MM.1S (cell line): Measurements from ENCODE around the gene TMEM127.

Experiments
- DNase-seq: peaks from one replicate; pipeline ENCODE4 v3.0.0-alpha.2; 2015
- H2AFZ ChIP-seq: fragments of 300-600 bp; sonication (generic); 2 replicates; pipeline ENCODE4 v1.6.0; 2016; ENCODE audit warnings: antibody characterized with exemption, low read length
- H3F3A ChIP-seq: fragments of 300-600 bp; sonication (generic); 2 replicates; pipeline ENCODE4 v1.6.1; 2016; ENCODE audit warnings: mild to moderate bottlenecking, antibody characterized with exemption, low read length, moderate library complexity, mixed read lengths; ENCODE audit not compliant: insufficient read depth
- H3K27ac ChIP-seq: fragments of 300-600 bp; sonication (generic); 2 replicates; pipeline ENCODE4 v1.5.1; 2016; ENCODE audit warnings: mild to moderate bottlenecking, low read length
- H3K27me3 ChIP-seq: fragments of 300-600 bp; sonication (generic); replicated peaks from 2 replicates; pipeline ENCODE4 v1.6.0; 2016; ENCODE audit warnings: low read length; ENCODE audit not compliant: insufficient read depth
- H3K36me3 ChIP-seq: fragments of 300-600 bp; sonication (generic); replicated peaks from 2 replicates; pipeline ENCODE4 v1.6.1; 2016; ENCODE audit warnings: mild to moderate bottlenecking, low read length, mixed read lengths; ENCODE audit not compliant: insufficient read depth
- H3K4me1 ChIP-seq: fragments of 300-600 bp; sonication (generic); 2 replicates; pipeline ENCODE4 v1.6.1; 2016; ENCODE audit warnings: low read length, mixed read lengths
- H3K4me2 ChIP-seq: fragments of 300-600 bp; sonication (generic); 2 replicates; pipeline ENCODE4 v1.6.0; 2016; ENCODE audit warnings: low read depth, low read length
- H3K4me3 ChIP-seq: fragments of 300-600 bp; sonication (generic); 2 replicates; pipeline ENCODE4 v1.5.1; 2016; ENCODE audit warnings: low read length, mixed read lengths
- H3K79me2 ChIP-seq: fragments of 300-600 bp; sonication (generic); 2 replicates; pipeline ENCODE4 v1.6.1; 2016; ENCODE audit warnings: mixed run types, low read length, mixed read lengths
- H3K9ac ChIP-seq: fragments of 300-600 bp; sonication (generic); 2 replicates; pipeline ENCODE4 v1.6.1; 2016; ENCODE audit warnings: low read length, mixed read lengths
- H3K9me2 ChIP-seq: fragments of 300-600 bp; sonication (generic); replicated peaks from 2 replicates; pipeline ENCODE4 v1.6.1; 2016; ENCODE audit warnings: mild to moderate bottlenecking, low read length, mixed read lengths; ENCODE audit not compliant: insufficient read depth
- H3K9me3 ChIP-seq: fragments of 300-600 bp; sonication (generic); replicated peaks from 2 replicates; pipeline ENCODE4 v1.6.1; 2016; ENCODE audit warnings: mild to moderate bottlenecking, low read length, mixed read lengths; ENCODE audit not compliant: insufficient read depth
- H4K20me1 ChIP-seq: fragments of 300-600 bp; sonication (generic); 2 replicates; pipeline ENCODE4 v1.6.1; 2016; ENCODE audit warnings: mild to moderate bottlenecking, low read length, moderate library complexity, mixed read lengths; ENCODE audit not compliant: insufficient read depth
- EZH2 ChIP-seq: fragments of 300-600 bp; sonication (generic); optimal IDR thresholded peaks from 2 replicates; pipeline ENCODE3; 2017; ENCODE audit warnings: low read depth, mild to moderate bottlenecking, antibody characterized with exemption, low read length, mixed read lengths
- EZH2phosphoT487 ChIP-seq: fragments of 300-600 bp; sonication (generic); IDR thresholded peaks from 2 replicates; pipeline ENCODE4 v1.6.1; 2018; ENCODE audit warnings: antibody characterized with exemption, low read length
- TF ChIP-seq, protein P1 (sequence below): fragments of 300-600 bp; sonication (generic); IDR thresholded peaks from 2 replicates; pipeline ENCODE4 v1.5.1; 2016; ENCODE audit warnings: antibody characterized with exemption, low read length, mixed read lengths

The TMEM127 gene

DNA sequence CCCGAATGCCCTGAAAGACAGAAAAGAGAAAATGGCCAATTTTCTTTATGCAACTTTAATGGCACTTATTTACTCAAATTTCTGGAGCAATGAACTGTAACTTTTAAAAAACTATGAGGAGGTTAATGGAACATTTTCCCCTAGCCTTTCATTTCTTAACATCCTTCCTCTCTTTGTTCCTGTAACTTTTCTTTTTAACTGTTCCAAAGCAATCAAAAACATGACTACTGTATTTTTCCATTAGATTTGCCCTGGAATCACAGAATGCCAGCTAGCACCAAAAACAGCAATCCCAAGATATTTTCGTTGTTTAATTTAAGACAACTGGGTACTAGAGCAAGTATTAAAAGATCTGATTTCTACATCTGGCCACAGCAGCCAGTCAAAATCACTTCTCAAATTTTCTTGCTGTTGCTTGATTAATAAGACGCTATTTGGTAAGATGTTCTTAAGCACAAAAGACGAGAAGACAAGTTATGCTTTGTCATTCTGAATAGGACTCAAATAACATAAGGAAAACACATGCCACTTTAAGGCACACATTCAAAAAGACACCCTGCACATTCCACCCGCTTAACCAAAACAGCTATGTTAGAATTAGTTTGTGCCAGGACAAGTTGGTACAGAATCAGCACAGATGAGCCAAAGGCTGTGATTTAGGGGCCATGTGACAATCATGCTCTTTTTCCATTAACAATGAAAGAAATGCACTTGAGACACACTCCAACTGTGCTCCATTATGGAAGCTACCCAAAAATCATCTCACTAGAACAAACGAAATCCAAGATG lies 60.8 kb downstream of the TMEM127 start:
- Histone ChIP-seq H3K36me3 (no peaks in the 10 kb centered on the region; the same call in 1 of the 2 replicates), H2AFZ (no peak overlapping the region), H3K4me1 (peaks cover 38% of the 10 kb centered on the region), H3K9me3 (no peaks in the 10 kb centered on the region), H3K9ac (no peak overlapping the region), H3F3A (peaks cover 34% of the 10 kb centered on the region), H4K20me1 (peaks cover 72% of the 10 kb centered on the region), H3K27me3 (no peaks in the 10 kb centered on the region), H3K79me2 (peaks cover 95% of the 10 kb centered on the region), H3K4me2 (peak overlapping the region; percentile 68), H3K27ac (no peak overlapping the region), H3K9me2 (no peaks in the 10 kb centered on the region), H3K4me3 (no peak overlapping the region)
- TF ChIP-seq EZH2phosphoT487, result no peak
- TF ChIP-seq EZH2, result no peak
- TF ChIP-seq, protein P1, sequence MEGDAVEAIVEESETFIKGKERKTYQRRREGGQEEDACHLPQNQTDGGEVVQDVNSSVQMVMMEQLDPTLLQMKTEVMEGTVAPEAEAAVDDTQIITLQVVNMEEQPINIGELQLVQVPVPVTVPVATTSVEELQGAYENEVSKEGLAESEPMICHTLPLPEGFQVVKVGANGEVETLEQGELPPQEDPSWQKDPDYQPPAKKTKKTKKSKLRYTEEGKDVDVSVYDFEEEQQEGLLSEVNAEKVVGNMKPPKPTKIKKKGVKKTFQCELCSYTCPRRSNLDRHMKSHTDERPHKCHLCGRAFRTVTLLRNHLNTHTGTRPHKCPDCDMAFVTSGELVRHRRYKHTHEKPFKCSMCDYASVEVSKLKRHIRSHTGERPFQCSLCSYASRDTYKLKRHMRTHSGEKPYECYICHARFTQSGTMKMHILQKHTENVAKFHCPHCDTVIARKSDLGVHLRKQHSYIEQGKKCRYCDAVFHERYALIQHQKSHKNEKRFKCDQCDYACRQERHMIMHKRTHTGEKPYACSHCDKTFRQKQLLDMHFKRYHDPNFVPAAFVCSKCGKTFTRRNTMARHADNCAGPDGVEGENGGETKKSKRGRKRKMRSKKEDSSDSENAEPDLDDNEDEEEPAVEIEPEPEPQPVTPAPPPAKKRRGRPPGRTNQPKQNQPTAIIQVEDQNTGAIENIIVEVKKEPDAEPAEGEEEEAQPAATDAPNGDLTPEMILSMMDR, result no peak
- no peak for DNase-seq

DNA sequence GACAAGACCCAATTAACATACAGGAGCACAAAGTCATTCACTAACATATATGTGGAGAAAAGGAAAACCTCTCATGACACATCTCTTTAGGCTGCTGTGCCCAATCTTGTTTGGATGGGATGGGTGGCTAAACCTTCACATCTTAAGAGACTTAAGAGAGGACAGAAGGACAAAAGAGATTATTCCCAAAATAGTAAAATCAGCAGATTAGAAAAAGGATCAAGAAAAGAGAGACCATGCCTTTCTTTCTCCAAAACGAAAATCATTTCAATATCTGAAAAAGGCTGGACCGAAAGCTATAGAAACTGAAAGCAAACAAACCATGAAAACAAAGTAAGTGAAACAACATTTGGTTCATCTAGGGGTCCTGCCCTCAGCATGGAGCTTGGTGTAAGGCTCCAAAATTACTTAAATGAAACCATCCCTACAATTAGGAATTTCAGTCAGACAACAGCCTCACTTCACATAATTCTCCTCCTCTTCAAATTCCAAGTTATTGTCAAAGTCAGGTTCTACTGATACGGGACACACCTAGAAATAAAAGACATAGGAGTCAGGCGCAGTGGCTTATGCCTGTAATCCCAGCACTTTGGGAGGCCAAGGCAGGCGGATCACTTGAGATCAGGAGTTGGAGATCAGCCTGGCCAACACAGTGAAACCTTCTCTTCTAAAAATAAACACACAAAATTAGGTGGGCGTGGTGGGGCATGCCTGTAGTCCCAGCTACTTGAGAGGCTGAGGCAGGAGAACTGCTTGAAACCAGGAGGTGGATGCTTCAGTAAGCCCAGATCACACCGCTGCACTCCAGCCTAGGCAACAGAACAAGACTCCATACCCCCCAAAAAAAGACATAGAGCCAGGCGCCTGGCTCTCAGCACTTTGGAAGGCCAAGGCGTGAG lies 62.4 kb downstream of the TMEM127 start:
- Histone ChIP-seq H3F3A (peaks cover 32% of the 10 kb centered on the region), H3K9ac (no peak overlapping the region; the same call in 1 of the 2 replicates), H3K9me2 (no peaks in the 10 kb centered on the region), H3K4me3 (peak overlapping the region; percentile 39; the same call in 1 of the 2 replicates), H3K27ac (peak overlapping the region; percentile 33; the same call in 1 of the 2 replicates), H4K20me1 (peaks cover 89% of the 10 kb centered on the region), H3K27me3 (no peaks in the 10 kb centered on the region), H3K4me1 (peaks cover 38% of the 10 kb centered on the region), H3K9me3 (no peaks in the 10 kb centered on the region), H2AFZ (no peak overlapping the region), H3K4me2 (peak overlapping the region; percentile 68), H3K79me2 (peaks cover 100% of the 10 kb centered on the region), H3K36me3 (peaks cover 8% of the 10 kb centered on the region)
- TF ChIP-seq, protein P1, result no peak
- TF ChIP-seq EZH2phosphoT487, result no peak
- no peak for TF ChIP-seq EZH2
- DNase-seq, result peak; percentile 69

DNA sequence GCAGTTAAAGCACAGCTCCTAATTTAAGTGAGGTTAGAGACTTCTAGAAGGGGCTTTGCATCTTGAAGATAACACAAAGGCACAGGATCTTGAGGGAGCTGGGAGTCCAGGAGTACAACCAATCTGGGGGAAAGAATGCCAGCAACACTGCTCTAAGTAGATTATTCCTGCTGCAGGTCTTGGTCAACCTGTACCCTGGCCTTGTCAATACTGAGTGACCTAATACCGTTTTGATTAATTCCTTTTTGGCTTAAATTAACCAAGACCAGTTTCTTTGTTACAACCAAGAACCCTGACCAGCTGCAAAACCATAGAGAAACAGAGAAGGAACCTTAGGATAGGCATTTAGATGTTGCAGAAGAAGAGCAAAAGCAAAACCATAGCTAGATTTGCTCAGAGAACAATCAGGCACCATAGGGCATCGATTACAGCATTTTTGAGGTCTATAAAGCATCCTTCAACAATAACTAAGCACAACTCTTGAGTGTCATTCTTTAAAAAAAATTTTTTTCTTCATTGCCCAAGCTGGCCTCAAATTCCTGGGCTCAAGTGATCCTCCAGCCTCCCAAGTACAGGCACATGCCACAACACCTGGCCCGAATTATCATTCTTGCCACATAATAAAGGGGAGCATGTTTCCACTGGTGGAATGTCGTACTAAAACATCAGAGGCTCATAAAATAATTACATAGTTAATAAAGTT lies 63.5 kb downstream of the TMEM127 start:
- Histone ChIP-seq H3K36me3 (peaks cover 8% of the 10 kb centered on the region), H2AFZ (no peak overlapping the region), H3K4me2 (0 out of 2 replicates have a peak overlapping the region, but pooled peaks have one; percentile 68), H3K4me1 (peaks cover 38% of the 10 kb centered on the region), H3K9me2 (no peaks in the 10 kb centered on the region), H3K4me3 (no peak overlapping the region), H3K27me3 (no peaks in the 10 kb centered on the region), H3K79me2 (peaks cover 100% of the 10 kb centered on the region), H4K20me1 (peaks cover 91% of the 10 kb centered on the region), H3F3A (peaks cover 25% of the 10 kb centered on the region), H3K9me3 (no peaks in the 10 kb centered on the region), H3K27ac (no peak overlapping the region), H3K9ac (no peak overlapping the region)
- DNase-seq, result no peak
- TF ChIP-seq, protein P1, result no peak
- TF ChIP-seq EZH2, result no peak
- no peak for TF ChIP-seq EZH2phosphoT487
